Measurements from ENCODE around the gene FAM9C.

FAM9C gene

DNA sequence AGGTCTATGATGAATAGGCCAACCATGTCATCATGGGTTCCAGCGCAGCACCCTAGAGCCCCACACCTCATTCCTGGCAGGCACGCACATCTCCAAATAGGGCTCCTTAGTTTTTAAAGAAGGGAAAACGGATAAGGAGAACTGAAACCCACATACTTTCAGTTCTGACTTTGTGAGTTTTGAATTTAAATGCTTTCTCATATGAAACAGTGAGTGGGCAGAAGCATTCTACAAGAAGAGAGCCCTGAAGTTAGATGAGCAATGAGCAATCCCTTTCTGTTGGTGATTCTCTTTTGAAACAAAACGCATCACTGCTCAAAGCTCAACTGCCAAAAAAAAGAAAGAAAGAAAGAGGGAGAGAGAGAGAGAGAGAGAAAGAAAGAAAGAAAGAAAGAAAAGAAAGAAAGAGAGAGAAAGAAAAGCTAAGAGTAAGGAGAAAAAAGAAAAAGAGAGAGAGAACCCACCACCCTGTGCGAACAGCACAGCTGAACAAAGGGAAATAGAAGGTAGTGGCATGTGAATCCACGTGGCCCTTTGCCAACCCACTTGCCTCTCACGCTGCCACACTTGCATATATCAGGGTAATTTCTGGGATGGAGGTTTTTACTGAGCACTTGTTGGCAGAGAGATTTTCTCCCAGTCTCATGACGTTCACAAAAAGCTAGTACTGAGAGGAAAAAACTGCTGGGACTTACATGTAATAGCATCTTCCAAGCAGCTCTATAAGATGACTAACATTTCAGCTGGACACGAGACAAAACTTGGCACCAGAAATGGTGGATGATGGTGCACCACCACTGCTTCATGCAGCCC is 38.6 kb downstream of the FAM9C start (continued):
- TF ChIP-seq, protein P1, sequence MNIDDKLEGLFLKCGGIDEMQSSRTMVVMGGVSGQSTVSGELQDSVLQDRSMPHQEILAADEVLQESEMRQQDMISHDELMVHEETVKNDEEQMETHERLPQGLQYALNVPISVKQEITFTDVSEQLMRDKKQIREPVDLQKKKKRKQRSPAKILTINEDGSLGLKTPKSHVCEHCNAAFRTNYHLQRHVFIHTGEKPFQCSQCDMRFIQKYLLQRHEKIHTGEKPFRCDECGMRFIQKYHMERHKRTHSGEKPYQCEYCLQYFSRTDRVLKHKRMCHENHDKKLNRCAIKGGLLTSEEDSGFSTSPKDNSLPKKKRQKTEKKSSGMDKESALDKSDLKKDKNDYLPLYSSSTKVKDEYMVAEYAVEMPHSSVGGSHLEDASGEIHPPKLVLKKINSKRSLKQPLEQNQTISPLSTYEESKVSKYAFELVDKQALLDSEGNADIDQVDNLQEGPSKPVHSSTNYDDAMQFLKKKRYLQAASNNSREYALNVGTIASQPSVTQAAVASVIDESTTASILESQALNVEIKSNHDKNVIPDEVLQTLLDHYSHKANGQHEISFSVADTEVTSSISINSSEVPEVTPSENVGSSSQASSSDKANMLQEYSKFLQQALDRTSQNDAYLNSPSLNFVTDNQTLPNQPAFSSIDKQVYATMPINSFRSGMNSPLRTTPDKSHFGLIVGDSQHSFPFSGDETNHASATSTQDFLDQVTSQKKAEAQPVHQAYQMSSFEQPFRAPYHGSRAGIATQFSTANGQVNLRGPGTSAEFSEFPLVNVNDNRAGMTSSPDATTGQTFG (tag by site-specific recombination; IDR thresholded peaks at IDR 0.05; ENCODE audit: borderline replicate concordance), result no peak
- TF ChIP-seq ZNF473 (tag by site-specific recombination; IDR thresholded peaks at IDR 0.05), result no peak
- no peak for TF ChIP-seq ZEB2 (tag by site-specific recombination; IDR thresholded peaks at IDR 0.05)
- no peak for TF ChIP-seq ZNF514 (tag by site-specific recombination; IDR thresholded peaks at IDR 0.05)
- TF ChIP-seq, protein P2, sequence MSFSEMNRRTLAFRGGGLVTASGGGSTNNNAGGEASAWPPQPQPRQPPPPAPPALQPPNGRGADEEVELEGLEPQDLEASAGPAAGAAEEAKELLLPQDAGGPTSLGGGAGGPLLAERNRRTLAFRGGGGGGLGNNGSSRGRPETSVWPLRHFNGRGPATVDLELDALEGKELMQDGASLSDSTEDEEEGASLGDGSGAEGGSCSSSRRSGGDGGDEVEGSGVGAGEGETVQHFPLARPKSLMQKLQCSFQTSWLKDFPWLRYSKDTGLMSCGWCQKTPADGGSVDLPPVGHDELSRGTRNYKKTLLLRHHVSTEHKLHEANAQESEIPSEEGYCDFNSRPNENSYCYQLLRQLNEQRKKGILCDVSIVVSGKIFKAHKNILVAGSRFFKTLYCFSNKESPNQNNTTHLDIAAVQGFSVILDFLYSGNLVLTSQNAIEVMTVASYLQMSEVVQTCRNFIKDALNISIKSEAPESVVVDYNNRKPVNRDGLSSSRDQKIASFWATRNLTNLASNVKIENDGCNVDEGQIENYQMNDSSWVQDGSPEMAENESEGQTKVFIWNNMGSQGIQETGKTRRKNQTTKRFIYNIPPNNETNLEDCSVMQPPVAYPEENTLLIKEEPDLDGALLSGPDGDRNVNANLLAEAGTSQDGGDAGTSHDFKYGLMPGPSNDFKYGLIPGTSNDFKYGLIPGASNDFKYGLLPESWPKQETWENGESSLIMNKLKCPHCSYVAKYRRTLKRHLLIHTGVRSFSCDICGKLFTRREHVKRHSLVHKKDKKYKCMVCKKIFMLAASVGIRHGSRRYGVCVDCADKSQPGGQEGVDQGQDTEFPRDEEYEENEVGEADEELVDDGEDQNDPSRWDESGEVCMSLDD (tag by site-specific recombination; IDR thresholded peaks at IDR 0.05), result no peak

DNA sequence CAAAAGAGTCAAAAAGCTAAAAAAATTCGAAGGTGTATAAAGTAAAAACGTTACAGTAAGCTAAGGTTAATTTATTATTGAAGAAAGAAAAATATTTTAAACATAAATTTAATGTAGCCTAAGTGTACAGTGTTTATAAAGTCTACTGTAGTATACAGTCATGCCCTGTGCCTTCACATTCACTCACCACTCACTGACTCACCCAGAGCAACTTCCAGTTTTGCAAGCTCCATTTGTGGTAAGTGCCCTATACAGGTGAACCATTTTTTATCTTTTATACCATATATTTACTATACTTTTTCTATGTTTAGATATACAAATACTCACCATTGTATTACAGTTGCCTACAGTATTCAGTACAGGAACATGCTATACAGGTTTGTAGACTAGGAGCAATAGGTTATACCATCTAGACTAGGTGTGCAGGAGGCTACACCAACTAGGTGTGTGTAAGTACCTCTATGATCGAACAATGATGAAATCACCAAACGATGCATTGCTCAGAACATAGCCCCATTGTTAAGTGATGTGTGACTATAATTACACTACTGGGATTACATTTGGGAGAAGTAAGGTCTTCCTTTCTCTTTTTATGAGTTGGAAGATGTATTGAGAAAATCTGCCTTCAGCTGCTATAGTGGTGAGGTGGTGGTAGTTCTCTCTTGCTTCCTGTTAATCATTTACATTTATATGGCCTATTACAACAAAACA is 42.3 kb downstream of the FAM9C start:
- H3K36me3 ChIP-seq (ENCODE audit: control insufficient read depth in 2 of 2, insufficient read depth in 1 of 2, low read length in 2 of 2), result no peaks in the 10 kb centered on the region
- H3K4me1 ChIP-seq (ENCODE audit: control insufficient read depth, insufficient read depth, low read length), result peaks cover 7% of the 10 kb centered on the region; the same call in 1 of the 2 replicates
- TF ChIP-seq ZNF121 (tag by site-specific recombination; IDR thresholded peaks at IDR 0.05), result no peak
- TF ChIP-seq, protein P3, sequence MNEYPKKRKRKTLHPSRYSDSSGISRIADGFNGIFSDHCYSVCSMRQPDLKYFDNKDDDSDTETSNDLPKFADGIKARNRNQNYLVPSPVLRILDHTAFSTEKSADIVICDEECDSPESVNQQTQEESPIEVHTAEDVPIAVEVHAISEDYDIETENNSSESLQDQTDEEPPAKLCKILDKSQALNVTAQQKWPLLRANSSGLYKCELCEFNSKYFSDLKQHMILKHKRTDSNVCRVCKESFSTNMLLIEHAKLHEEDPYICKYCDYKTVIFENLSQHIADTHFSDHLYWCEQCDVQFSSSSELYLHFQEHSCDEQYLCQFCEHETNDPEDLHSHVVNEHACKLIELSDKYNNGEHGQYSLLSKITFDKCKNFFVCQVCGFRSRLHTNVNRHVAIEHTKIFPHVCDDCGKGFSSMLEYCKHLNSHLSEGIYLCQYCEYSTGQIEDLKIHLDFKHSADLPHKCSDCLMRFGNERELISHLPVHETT (tag by site-specific recombination; IDR thresholded peaks at IDR 0.05), result no peak
- TF ChIP-seq ZNF169 (tag by site-specific recombination; IDR thresholded peaks at IDR 0.05), result no peak
- TF ChIP-seq ZNF202 (tag by site-specific recombination; IDR thresholded peaks at IDR 0.05; ENCODE audit: borderline replicate concordance), result no peak
- TF ChIP-seq HOXC10 (CRISPR knock-in tag; IDR thresholded peaks at IDR 0.05), result no peak
- no peak for TF ChIP-seq ZNF37A (tag by site-specific recombination; IDR thresholded peaks at IDR 0.05)
- TF ChIP-seq, protein P4, sequence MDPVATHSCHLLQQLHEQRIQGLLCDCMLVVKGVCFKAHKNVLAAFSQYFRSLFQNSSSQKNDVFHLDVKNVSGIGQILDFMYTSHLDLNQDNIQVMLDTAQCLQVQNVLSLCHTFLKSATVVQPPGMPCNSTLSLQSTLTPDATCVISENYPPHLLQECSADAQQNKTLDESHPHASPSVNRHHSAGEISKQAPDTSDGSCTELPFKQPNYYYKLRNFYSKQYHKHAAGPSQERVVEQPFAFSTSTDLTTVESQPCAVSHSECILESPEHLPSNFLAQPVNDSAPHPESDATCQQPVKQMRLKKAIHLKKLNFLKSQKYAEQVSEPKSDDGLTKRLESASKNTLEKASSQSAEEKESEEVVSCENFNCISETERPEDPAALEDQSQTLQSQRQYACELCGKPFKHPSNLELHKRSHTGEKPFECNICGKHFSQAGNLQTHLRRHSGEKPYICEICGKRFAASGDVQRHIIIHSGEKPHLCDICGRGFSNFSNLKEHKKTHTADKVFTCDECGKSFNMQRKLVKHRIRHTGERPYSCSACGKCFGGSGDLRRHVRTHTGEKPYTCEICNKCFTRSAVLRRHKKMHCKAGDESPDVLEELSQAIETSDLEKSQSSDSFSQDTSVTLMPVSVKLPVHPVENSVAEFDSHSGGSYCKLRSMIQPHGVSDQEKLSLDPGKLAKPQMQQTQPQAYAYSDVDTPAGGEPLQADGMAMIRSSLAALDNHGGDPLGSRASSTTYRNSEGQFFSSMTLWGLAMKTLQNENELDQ (tag by site-specific recombination; IDR thresholded peaks at IDR 0.05; ENCODE audit: low read depth), result no peak
- TF ChIP-seq SP2 (tag by site-specific recombination; IDR thresholded peaks at IDR 0.05), result no peak
- TF ChIP-seq ZNF514 (tag by site-specific recombination; IDR thresholded peaks at IDR 0.05), result no peak
- TF ChIP-seq ZNF747 (tag by site-specific recombination; IDR thresholded peaks at IDR 0.05), result no peak
- no peak for TF ChIP-seq ZNF664 (tag by site-specific recombination; IDR thresholded peaks at IDR 0.05)
- TF ChIP-seq ATF2 (tag by site-specific recombination; IDR thresholded peaks at IDR 0.05; ENCODE audit: low read depth), result no peak
- no peak overlapping the region for H3K27ac ChIP-seq (ENCODE audit: extremely low read depth, low read depth, low read length)
- POLR2A ChIA-PET, result no interaction called here
- H3K4me3 ChIP-seq (ENCODE audit: low read depth, low read length), result no peak overlapping the region
- no peaks in the 10 kb centered on the region for H3K9me3 ChIP-seq (ENCODE audit: control insufficient read depth, insufficient read depth, low read depth, low read length)
- CTCF ChIA-PET, result interaction anchor here (0.6 to 2.4 kb wide), 6 partner anchors 53 to 186 kb away, joined by 3 to 13 read pairs (median 3); no protein-coding TSS in a partner anchor
